GM12878 (cell line): ENCODE measurements around the gene PEMT. TPM values are rescaled to one million over a fixed set of nuclear protein-coding genes. Genes with fewer than 3 reads are reported as not detected.

Source experiments
- ATAC-seq: fragments of 200-7000 bp; cut with Tn5 transposase; 3 replicates; pipeline ENCODE4 v1.9.1; 2020; ENCODE audit warnings: mild to moderate bottlenecking, moderate library complexity
- BruUV-seq: library from RNA; stranded (reverse); fragments of 400-500 nt; replicated peaks from 2 replicates; lab custom pipeline; 2021; lab: Mats Ljungman, UMichigan
- CTCF ChIA-PET: fragments of 300-600 bp; sonication (Branson Sonifier 250); formaldehyde crosslinking; extraction: SDS; loops from one replicate; lab custom pipeline; 2021; ENCODE audit warnings: inconsistent platforms; lab: Yijun Ruan, JAX
- POLR2A ChIA-PET: fragments of 350-600 bp; formaldehyde crosslinking; extraction: SDS; loops from one replicate; lab custom pipeline; 2021; ENCODE audit warnings: inconsistent platforms; lab: Charles Lee
- RAD21 ChIA-PET: fragments of 300-600 bp; sonication (Branson Sonifier 250); formaldehyde crosslinking; loops from one replicate; lab custom pipeline; 2023; ENCODE audit warnings: antibody characterized with exemption; ENCODE audit not compliant: unreplicated experiment; lab: Charles Lee
- SMC1A ChIA-PET: fragments of 300-600 bp; sonication (Branson Sonifier 250); formaldehyde crosslinking; loops from one replicate; lab custom pipeline; 2023; ENCODE audit not compliant: unreplicated experiment, uncharacterized antibody; lab: Charles Lee
- DNase-seq: peaks from one replicate; pipeline ENCODE4 v3.0.0-alpha.2; 2011; ENCODE audit warnings: low read depth, low spot score
- FAIRE-seq: peaks from 3 replicates; lab custom pipeline; 2011; peaks lifted over from hg19 to GRCh38; lab: Jason Lieb, UNC
- H2AFZ ChIP-seq: 2 replicates; pipeline ENCODE4 v1.6.0; 2011; ENCODE audit warnings: low read depth, low read length, control low read depth; ENCODE audit not compliant: control insufficient read depth
- H3K27ac ChIP-seq: 2 replicates; pipeline ENCODE4 v1.5.1; 2011; ENCODE audit warnings: control low read depth; ENCODE audit not compliant: control insufficient read depth, insufficient read depth
- H3K27me3 ChIP-seq, 2 experiments: replicated peaks in 1 of 2; 2 replicates each; pipeline versions ENCODE4 v1.6.0 to v1.6.1; 2011; ENCODE audit warnings: low read length in 1 of 2; ENCODE audit not compliant: control insufficient read depth in 2 of 2, insufficient read depth in 2 of 2
- H3K36me3 ChIP-seq, 2 experiments: 2 replicates each; pipeline ENCODE4 v1.5.1; 2011; ENCODE audit warnings: low read length in 1 of 2; ENCODE audit not compliant: control insufficient read depth in 2 of 2, insufficient read depth in 2 of 2
- H3K4me1 ChIP-seq: 2 replicates; pipeline ENCODE4 v1.6.1; 2011; ENCODE audit warnings: mild to moderate bottlenecking, low read length, moderate library complexity, mixed read lengths; ENCODE audit not compliant: control insufficient read depth, insufficient read depth
- H3K4me2 ChIP-seq: 2 replicates; pipeline ENCODE4 v1.6.0; 2011; ENCODE audit warnings: control low read depth; ENCODE audit not compliant: control insufficient read depth, insufficient read depth
- H3K4me3 ChIP-seq: fragments of 200-600 bp; sonication (generic); 2 replicates; pipeline ENCODE4 v1.5.1; 2016
- H3K79me2 ChIP-seq: 2 replicates; pipeline ENCODE4 v1.6.0; 2011; ENCODE audit warnings: low read length; ENCODE audit not compliant: control insufficient read depth, insufficient read depth
- H3K9ac ChIP-seq: 2 replicates; pipeline ENCODE4 v1.8.0; 2011; ENCODE audit warnings: low read length, control low read depth, mixed read lengths; ENCODE audit not compliant: control insufficient read depth, insufficient read depth
- H3K9me3 ChIP-seq: replicated peaks from 3 replicates; pipeline ENCODE4 v1.5.1; 2011; ENCODE audit warnings: mild to moderate bottlenecking, low read length; ENCODE audit not compliant: control insufficient read depth, insufficient read depth
- H4K20me1 ChIP-seq: 2 replicates; pipeline ENCODE4 v1.6.0; 2011; ENCODE audit not compliant: control insufficient read depth, insufficient read depth
- EGR1 ChIP-seq, 2 experiments: IDR thresholded peaks; 1 replicate in 1 of 2; 2 replicates in 1 of 2; pipeline ENCODE4 v1.6.1; 2011 to 2012; ENCODE audit warnings: low read depth in 2 of 2, low read length in 2 of 2, borderline replicate concordance in 1 of 2, mild to moderate bottlenecking in 1 of 2, moderate library complexity in 1 of 2
- ELK1 ChIP-seq: IDR thresholded peaks from 2 replicates; pipeline ENCODE4 v1.6.1; 2012; ENCODE audit warnings: low read depth, low read length, improper control_type of control experiment
- MTA2 ChIP-seq: fragments of 450-650 bp; IDR thresholded peaks from 2 replicates; pipeline ENCODE4 v1.6.1; 2016; ENCODE audit warnings: low read depth, mild to moderate bottlenecking, moderate library complexity
- NFXL1 ChIP-seq: fragments of 450-650 bp; IDR thresholded peaks from 2 replicates; pipeline ENCODE4 v1.6.1; 2017; ENCODE audit warnings: antibody characterized with exemption, mild to moderate bottlenecking, borderline replicate concordance
- POLR2AphosphoS2 ChIP-seq: IDR thresholded peaks from 2 replicates; pipeline ENCODE4 v1.6.1; 2011; ENCODE audit warnings: low read depth, mild to moderate bottlenecking, low read length, improper control_type of control experiment, moderate library complexity
- RCOR1 ChIP-seq: conservative IDR thresholded peaks from 2 replicates; pipeline ENCODE4 v1.6.1; 2012; ENCODE audit warnings: low read depth, low read length, improper control_type of control experiment
- RFX5 ChIP-seq: IDR thresholded peaks from 2 replicates; pipeline ENCODE4 v1.6.1; 2011; ENCODE audit warnings: low read depth, low read length, improper control_type of control experiment
- SMARCA5 ChIP-seq: fragments of 450-650 bp; IDR thresholded peaks from 2 replicates; pipeline ENCODE4 v1.6.1; 2017; ENCODE audit warnings: mild to moderate bottlenecking
- SMC3 ChIP-seq: IDR thresholded peaks from 2 replicates; pipeline ENCODE4 v1.6.1; 2011; ENCODE audit warnings: low read length, improper control_type of control experiment, borderline replicate concordance
- SUZ12 ChIP-seq: fragments of 200-600 bp; sonication (generic); IDR thresholded peaks from one replicate; pipeline ENCODE4 v1.6.1; 2018; ENCODE audit warnings: antibody characterized with exemption, mild to moderate bottlenecking; ENCODE audit not compliant: unreplicated experiment
- TAF1 ChIP-seq: IDR thresholded peaks from 2 replicates; pipeline ENCODE4 v1.6.1; 2011; ENCODE audit warnings: mild to moderate bottlenecking, low read depth, low read length, borderline replicate concordance
- USF2 ChIP-seq: IDR thresholded peaks from 2 replicates; pipeline ENCODE4 v1.6.1; 2011; ENCODE audit warnings: low read depth, low read length, improper control_type of control experiment, borderline replicate concordance
- WRNIP1 ChIP-seq: IDR thresholded peaks from 2 replicates; pipeline ENCODE4 v1.6.1; 2011; ENCODE audit warnings: low read depth, low read length, improper control_type of control experiment, borderline replicate concordance
- YY1 ChIP-seq: IDR thresholded peaks from 2 replicates; pipeline ENCODE4 v1.6.1; 2011; ENCODE audit warnings: low read depth, mild to moderate bottlenecking, low read length
- ZBTB40 ChIP-seq: fragments of 450-650 bp; IDR thresholded peaks from 2 replicates; pipeline ENCODE4 v1.6.1; 2016; ENCODE audit warnings: mild to moderate bottlenecking, moderate library complexity, borderline replicate concordance
- WGBS: methylation state at CpG from one replicate; pipeline ENCODE4 v1.1.6; 2016; ENCODE audit warnings: low lambda C conversion rate; ENCODE audit not compliant: insufficient replicate concordance, insufficient coverage; ENCODE audit errors: missing lambda C conversion rate; 5-methylcytosine and 5-hydroxymethylcytosine counted together
- in situ Hi-C: fragments of 300-500 bp; cut with MboI; formaldehyde crosslinking; loops from 9 replicates; pipeline ENCODE4 v1.14.3; 2018; ENCODE audit warnings: mixed read lengths
- intact Hi-C: fragments of 100-400 bp; cut with micrococcal nuclease; formaldehyde crosslinking; loops from one replicate; pipeline ENCODE4 v1.14.2; 2022; ENCODE audit not compliant: unreplicated experiment
- polyA plus RNA-seq, 11 experiments: library from polyadenylated mRNA; depleted of rRNA in 4 of 11; unstranded in 6 of 11; stranded (reverse) in 5 of 11; fragments of >200 nt; fragmentation: Nextera tagmentation in 4 of 11; fragmentation: Illumina TruSeq in 1 of 11; extraction: Ambion mirVana in 4 of 11; extraction: Trizol in 1 of 11; gene quantifications; 1 replicate in 1 of 11; 2 replicates in 10 of 11; pipeline versions ENCODE4 v1.2.1 to v1.2.3, GENCODE V29; 2011 to 2016; ENCODE audit warnings: inconsistent platforms in 2 of 11, missing spikeins in 2 of 11, low read depth in 1 of 11
- total RNA-seq, 4 experiments: library from RNA; depleted of rRNA in 3 of 4; stranded (reverse); fragments of >200 nt in 3 of 4; fragmentation: Illumina TruSeq in 1 of 4; extraction: Trizol in 1 of 4; gene quantifications; 2 replicates each; pipeline versions ENCODE4 v1.2.1 to v1.2.3, GENCODE V29; 2013 to 2021

PEMT gene
- total and polyA plus RNA-seq, 10 of the 15 experiments (the other 5 are each of a cell fraction or from before 2014, with no cell fraction given), result 2.8 to 44.7 (median 25.4) TPM

GRCh38 chr17:17492085-17492484 is 99.4 kb downstream of the PEMT start:
- SMC1A ChIA-PET, result no interaction called here
- Histone ChIP-seq H3K4me2 (no peak overlapping the region), H4K20me1 (0 out of 2 replicates have a peak, but pooled peaks cover 3% of the 10 kb centered on the region), H3K9me3 (no peaks in the 10 kb centered on the region), H3K4me3 (no peak overlapping the region), H3K27ac (no peak overlapping the region), H3K4me1 (peaks cover 4% of the 10 kb centered on the region; the same call in 1 of the 2 replicates), H2AFZ (no peak overlapping the region), H3K36me3 (peaks cover 5 to 6% of the 10 kb centered on the region in 2 experiments; a peak in 1 of 4 replicates), H3K27me3 (peaks cover 0 to 10% of the 10 kb centered on the region in 2 experiments; a peak in 3 of 4 replicates), H3K79me2 (no peaks in the 10 kb centered on the region), H3K9ac (no peak overlapping the region)
- in situ Hi-C loops (no loop called here), intact Hi-C loops (no loop called here)
- POLR2A ChIA-PET, result no interaction called here
- TF ChIP-seq WRNIP1, result no peak
- TF ChIP-seq TAF1, result no peak
- TF ChIP-seq YY1, result no peak
- no peak for TF ChIP-seq POLR2AphosphoS2
- no peak for TF ChIP-seq ELK1
- no peak for TF ChIP-seq MTA2
- TF ChIP-seq NFXL1, result no peak
- TF ChIP-seq SMARCA5, result no peak
- no peak for TF ChIP-seq SUZ12
- TF ChIP-seq USF2, result no peak
- no peak for TF ChIP-seq RCOR1
- no peak for TF ChIP-seq ZBTB40
- no peak for TF ChIP-seq EGR1 (IDR thresholded peaks at IDR 0.05; ENCODE audit: borderline replicate concordance in 1 of 2, low read depth in 2 of 2, low read length in 2 of 2)
- TF ChIP-seq RFX5, result no peak
- no peak for TF ChIP-seq SMC3
- ATAC-seq (no peak), DNase-seq (no peak), FAIRE-seq (no peak)
- no TSS peak for BruUV-seq
- RAD21 ChIA-PET, result no interaction called here
- WGBS, result 90% methylated on average over 11 of the region's 11 CpGs
- CTCF ChIA-PET, result interaction anchor here (1.5 kb wide), 1 partner anchor 137 kb away, joined by 6 read pairs; no protein-coding TSS in a partner anchor
